GM15510 (cell line): ENCODE measurements around the gene COPG2.

Source experiments
- POLR2A ChIP-seq: IDR thresholded peaks from 3 replicates; pipeline ENCODE4 v1.6.1; 2011; ENCODE audit warnings: borderline replicate concordance; ENCODE audit not compliant: insufficient read length; ENCODE audit errors: extremely low read depth

Gene COPG2

DNA sequence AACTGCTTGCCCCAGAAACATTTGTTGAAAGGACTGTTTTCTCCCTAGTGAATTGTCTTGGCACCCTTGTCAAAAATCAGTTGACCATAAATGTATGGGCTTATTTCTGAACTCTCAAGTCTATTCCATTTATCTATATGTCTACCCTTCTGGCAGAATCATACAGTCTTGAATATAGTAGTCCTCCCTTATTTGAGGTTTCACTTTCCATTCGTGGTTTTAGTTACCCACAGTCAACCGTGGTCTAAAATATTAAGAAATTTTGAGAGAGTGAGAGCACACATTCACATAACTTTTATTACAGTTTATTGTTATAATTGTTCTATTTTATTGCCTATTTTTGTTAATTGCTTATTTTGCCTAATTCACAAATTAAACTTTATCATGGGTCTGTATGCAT lies 210.3 kb downstream of the COPG2 start:
- TF ChIP-seq POLR2A = no peak
